Stimulated activated CD4-positive, alpha-beta T cell treated with anti-CD3 and anti-CD28 coated beads, Interleukin-1b, Interleukin-23, amount 100 ng/mL, for 1 hour (primary cell): ENCODE results near the gene CFAP46.
"Not testable (repeated sequence)": the region's sequence is repeated elsewhere in the genome, so short reads cannot be mapped to it uniquely, and the experiment has no call there.

Source experiments
- DNase-seq, 2 donors: peaks; one replicate each; pipeline ENCODE4 v3.0.0-alpha.2; 2020; ENCODE audit warnings: low read depth in 2 of 2

Gene CFAP46

GRCh38 chr10:132788180-132788830 is 154.1 kb downstream of the CFAP46 start:
- DNase-seq, result no peak

- no peak for DNase-seq
These were observed 154.7 kb downstream of the CFAP46 start for GRCh38 chr10:132787495-132788179.

- no peak for DNase-seq
These were observed 155.4 kb downstream of the CFAP46 start for GRCh38 chr10:132786884-132787494.

- DNase-seq, result no peak
These were observed 155.9 kb downstream of the CFAP46 start for GRCh38 chr10:132786476-132786883.

GRCh38 chr10:132785723-132786475 is 156.5 kb downstream of the CFAP46 start, which contains the start of gene NKX6-2:
Gene NKX6-2, minus strand, starts transcription at chr10:132786147. Its CDS starts 199 bp downstream, at chr10:132785948.
- DNase-seq, result no peak

- DNase-seq, result no peak
These were observed 157.3 kb downstream of the CFAP46 start for GRCh38 chr10:132784866-132785722.

GRCh38 chr10:132783940-132784865 is 158.2 kb downstream of the CFAP46 start:
- no peak for DNase-seq

GRCh38 chr10:132783165-132783939 is 159.0 kb downstream of the CFAP46 start:
- no peak for DNase-seq

GRCh38 chr10:132781556-132781955 is 160.8 kb downstream of the CFAP46 start:
- DNase-seq, result no peak

GRCh38 chr10:132780356-132780755 is 162.0 kb downstream of the CFAP46 start:
- no peak for DNase-seq

GRCh38 chr10:132779549-132780294 is 162.6 kb downstream of the CFAP46 start:
- DNase-seq, result no peak

- no peak for DNase-seq
These were observed 164.9 kb downstream of the CFAP46 start for GRCh38 chr10:132777441-132777840.

GRCh38 chr10:132776821-132777220 is 165.5 kb downstream of the CFAP46 start:
- DNase-seq, result no peak

- DNase-seq, result no peak
These were observed 166.2 kb downstream of the CFAP46 start for GRCh38 chr10:132776186-132776585.

- DNase-seq, result no peak
These were observed 167.2 kb downstream of the CFAP46 start for GRCh38 chr10:132774902-132775863.

- no peak for DNase-seq
These were observed 168.0 kb downstream of the CFAP46 start for GRCh38 chr10:132774181-132774901.

GRCh38 chr10:132772816-132773215 is 169.6 kb downstream of the CFAP46 start:
- DNase-seq, result not testable (repeated sequence)
